ENCODE data around the gene PRMT7.

The PRMT7 gene

GRCh38 chr16:68269793-68270192 lies 41.0 kb upstream of the PRMT7 start:
- H3K4me1 ChIP-seq (ENCODE audit: control extremely low read depth in 1 of 4, control insufficient read depth in 4 of 4, insufficient read depth in 4 of 4, low read length in 3 of 4), result peaks cover 0 to 32% (median 22%) of the 10 kb centered on the region in 4 experiments
- ChIA-PET CTCF (interaction anchor here (1.1 to 1.8 kb wide), 3 partner anchors 38 to 59 kb away, joined by 3 to 5 read pairs (median 4); no protein-coding TSS in a partner anchor), POLR2A (interaction anchor here (0.6 kb wide), 2 partner anchors 16 to 67 kb away, joined by 3 to 4 read pairs; no protein-coding TSS in a partner anchor)
- H3K27me3 ChIP-seq (replicated peaks in 2 of 5; ENCODE audit: control insufficient read depth in 4 of 5, insufficient read depth in 5 of 5, low read length in 4 of 5), result no peaks in the 10 kb centered on the region
- peaks cover 0 to 41% (median 12%) of the 10 kb centered on the region in 4 experiments for H3K36me3 ChIP-seq (ENCODE audit: control insufficient read depth in 4 of 4, insufficient read depth in 4 of 4, low read length in 3 of 4)
- no peak overlapping the region for H3K4me3 ChIP-seq (ENCODE audit: control insufficient read depth in 1 of 7, extremely low read depth in 1 of 7, insufficient read depth in 4 of 7, low read depth in 2 of 7, low read length in 6 of 7)
- 100% methylated on average over 3 of the region's 4 CpGs for WGBS (ENCODE audit: insufficient coverage)
- no peak overlapping the region for H3K27ac ChIP-seq (ENCODE audit: insufficient read depth in 1 of 2, low read depth in 1 of 2, low read length in 2 of 2, poor library complexity in 1 of 2, severe bottlenecking in 2 of 2)
- DNase-seq, result no peak
- no peaks in the 10 kb centered on the region for H3K9me3 ChIP-seq (ENCODE audit: control extremely low read depth in 1 of 5, control insufficient read depth in 4 of 5, insufficient read depth in 2 of 5, low read depth in 1 of 5, low read length in 4 of 5)

- POLR2A ChIA-PET, result interaction anchor here (0.6 kb wide), 1 partner anchor 66 kb away, joined by 4 read pairs; no protein-coding TSS in a partner anchor
- DNase-seq, result no peak
- H3K4me1 ChIP-seq (ENCODE audit: control extremely low read depth in 1 of 4, control insufficient read depth in 4 of 4, insufficient read depth in 4 of 4, low read length in 3 of 4), result peaks cover 0 to 31% (median 20%) of the 10 kb centered on the region in 4 experiments
- H3K4me3 ChIP-seq (ENCODE audit: control insufficient read depth in 1 of 7, extremely low read depth in 1 of 7, insufficient read depth in 4 of 7, low read depth in 2 of 7, low read length in 6 of 7), result no peak overlapping the region
- no peak overlapping the region for H3K27ac ChIP-seq (ENCODE audit: insufficient read depth in 1 of 2, low read depth in 1 of 2, low read length in 2 of 2, poor library complexity in 1 of 2, severe bottlenecking in 2 of 2)
- CTCF ChIA-PET, result interaction anchor here (0.6 to 8.1 kb wide), 3 partner anchors 9 to 86 kb away, joined by 3 to 79 read pairs (median 5); partner anchors contain the start of gene SLC7A6
- H3K27me3 ChIP-seq (replicated peaks in 2 of 5; ENCODE audit: control insufficient read depth in 4 of 5, insufficient read depth in 5 of 5, low read length in 4 of 5), result no peaks in the 10 kb centered on the region
- peaks cover 0 to 44% (median 13%) of the 10 kb centered on the region in 4 experiments for H3K36me3 ChIP-seq (ENCODE audit: control insufficient read depth in 4 of 4, insufficient read depth in 4 of 4, low read length in 3 of 4)
- no peaks in the 10 kb centered on the region for H3K9me3 ChIP-seq (ENCODE audit: control extremely low read depth in 1 of 5, control insufficient read depth in 4 of 5, insufficient read depth in 2 of 5, low read depth in 1 of 5, low read length in 4 of 5)
- WGBS (ENCODE audit: insufficient coverage), result no CpG with 5 or more reads among the region's 1 CpG
These were observed 40.5 kb upstream of the PRMT7 start for GRCh38 chr16:68270353-68270752.

- CTCF ChIA-PET, result interaction anchor here (0.8 to 8.1 kb wide), 7 partner anchors 7 to 42 kb away, joined by 3 to 79 read pairs (median 4); partner anchors contain the start of genes PLA2G15, PRMT7, SLC7A6 and SLC7A6OS
- no peaks in the 10 kb centered on the region for H3K9me3 ChIP-seq (ENCODE audit: control extremely low read depth in 1 of 5, control insufficient read depth in 4 of 5, insufficient read depth in 2 of 5, low read depth in 1 of 5, low read length in 4 of 5)
- H3K27me3 ChIP-seq (replicated peaks in 2 of 5; ENCODE audit: control insufficient read depth in 4 of 5, insufficient read depth in 5 of 5, low read length in 4 of 5), result no peaks in the 10 kb centered on the region
- 96% methylated on average over 3 of the region's 4 CpGs for WGBS (ENCODE audit: insufficient coverage)
- peaks cover 11 to 39% (median 27%) of the 10 kb centered on the region in 4 experiments for H3K4me1 ChIP-seq (ENCODE audit: control extremely low read depth in 1 of 4, control insufficient read depth in 4 of 4, insufficient read depth in 4 of 4, low read length in 3 of 4)
- DNase-seq, result no peak
- POLR2A ChIA-PET, result interaction anchor here (1.1 kb wide), 1 partner anchor 9 kb away, joined by 5 read pairs; the partner anchor contains the start of gene SLC7A6
- no peak overlapping the region for H3K4me3 ChIP-seq (ENCODE audit: control insufficient read depth in 1 of 7, extremely low read depth in 1 of 7, insufficient read depth in 4 of 7, low read depth in 2 of 7, low read length in 6 of 7)
- H3K27ac ChIP-seq (ENCODE audit: insufficient read depth in 1 of 2, low read depth in 1 of 2, low read length in 2 of 2, poor library complexity in 1 of 2, severe bottlenecking in 2 of 2), result no peak overlapping the region
- H3K36me3 ChIP-seq (ENCODE audit: control insufficient read depth in 4 of 4, insufficient read depth in 4 of 4, low read length in 3 of 4), result peaks cover 0 to 43% (median 13%) of the 10 kb centered on the region in 4 experiments
These were observed 38.2 kb upstream of the PRMT7 start for GRCh38 chr16:68272507-68273209.

- ChIA-PET CTCF (interaction anchor here (1.1 to 8.1 kb wide), 5 partner anchors 10 to 37 kb away, joined by 3 to 79 read pairs (median 8); partner anchors contain the start of genes PLA2G15, PRMT7, SLC7A6 and SLC7A6OS), POLR2A (interaction anchor here (1.1 kb wide), 1 partner anchor 9 kb away, joined by 5 read pairs; the partner anchor contains the start of gene SLC7A6)
- WGBS (ENCODE audit: insufficient coverage), result 93% methylated on average over 2 of the region's 5 CpGs
- H3K9me3 ChIP-seq (ENCODE audit: control extremely low read depth in 1 of 5, control insufficient read depth in 4 of 5, insufficient read depth in 2 of 5, low read depth in 1 of 5, low read length in 4 of 5), result no peaks in the 10 kb centered on the region
- peaks cover 11 to 39% (median 27%) of the 10 kb centered on the region in 4 experiments for H3K4me1 ChIP-seq (ENCODE audit: control extremely low read depth in 1 of 4, control insufficient read depth in 4 of 4, insufficient read depth in 4 of 4, low read length in 3 of 4)
- peaks cover 0 to 41% (median 13%) of the 10 kb centered on the region in 4 experiments for H3K36me3 ChIP-seq (ENCODE audit: control insufficient read depth in 4 of 4, insufficient read depth in 4 of 4, low read length in 3 of 4)
- H3K27ac ChIP-seq (ENCODE audit: insufficient read depth in 1 of 2, low read depth in 1 of 2, low read length in 2 of 2, poor library complexity in 1 of 2, severe bottlenecking in 2 of 2), result no peak overlapping the region
- H3K27me3 ChIP-seq (replicated peaks in 2 of 5; ENCODE audit: control insufficient read depth in 4 of 5, insufficient read depth in 5 of 5, low read length in 4 of 5), result no peaks in the 10 kb centered on the region
- H3K4me3 ChIP-seq (ENCODE audit: control insufficient read depth in 1 of 7, extremely low read depth in 1 of 7, insufficient read depth in 4 of 7, low read depth in 2 of 7, low read length in 6 of 7), result no peak overlapping the region
- no peak for DNase-seq
These were observed 37.4 kb upstream of the PRMT7 start for GRCh38 chr16:68273459-68273858.

DNA sequence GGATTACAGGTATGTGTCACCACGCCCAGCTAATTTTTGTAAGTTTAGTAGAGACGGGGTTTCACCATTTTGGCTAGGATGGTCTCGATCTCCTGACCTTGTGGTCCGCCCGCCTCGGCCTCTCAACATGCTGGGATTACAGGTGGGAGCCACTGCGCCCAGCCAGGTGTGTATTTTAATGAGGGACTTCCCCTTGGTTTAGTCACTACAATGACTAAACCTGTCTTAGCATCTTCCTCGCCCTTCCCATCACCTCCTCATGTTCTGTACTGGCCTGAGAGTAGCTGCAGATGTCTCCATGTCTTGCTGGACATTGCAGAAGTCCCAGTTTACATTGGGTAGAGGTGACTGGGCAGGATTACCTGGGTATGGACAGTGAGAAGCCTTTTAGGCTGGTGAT lies 36.9 kb upstream of the PRMT7 start:
- DNase-seq, result no peak
- H3K27me3 ChIP-seq (replicated peaks in 2 of 5; ENCODE audit: control insufficient read depth in 4 of 5, insufficient read depth in 5 of 5, low read length in 4 of 5), result no peaks in the 10 kb centered on the region
- H3K36me3 ChIP-seq (ENCODE audit: control insufficient read depth in 4 of 4, insufficient read depth in 4 of 4, low read length in 3 of 4), result peaks cover 0 to 41% (median 13%) of the 10 kb centered on the region in 4 experiments
- H3K4me3 ChIP-seq (ENCODE audit: control insufficient read depth in 1 of 7, extremely low read depth in 1 of 7, insufficient read depth in 4 of 7, low read depth in 2 of 7, low read length in 6 of 7), result no peak overlapping the region
- no peak overlapping the region for H3K27ac ChIP-seq (ENCODE audit: insufficient read depth in 1 of 2, low read depth in 1 of 2, low read length in 2 of 2, poor library complexity in 1 of 2, severe bottlenecking in 2 of 2)
- H3K9me3 ChIP-seq (ENCODE audit: control extremely low read depth in 1 of 5, control insufficient read depth in 4 of 5, insufficient read depth in 2 of 5, low read depth in 1 of 5, low read length in 4 of 5), result no peaks in the 10 kb centered on the region
- ChIA-PET POLR2A (interaction anchor here (0.5 kb wide), 1 partner anchor 13 kb away, joined by 3 read pairs; no protein-coding TSS in a partner anchor), CTCF (interaction anchor here (0.8 to 8.1 kb wide), 5 partner anchors 10 to 55 kb away, joined by 3 to 79 read pairs (median 4); partner anchors contain the start of gene SLC7A6)
- peaks cover 11 to 39% (median 27%) of the 10 kb centered on the region in 4 experiments for H3K4me1 ChIP-seq (ENCODE audit: control extremely low read depth in 1 of 4, control insufficient read depth in 4 of 4, insufficient read depth in 4 of 4, low read length in 3 of 4)
- WGBS (ENCODE audit: insufficient coverage), result 100% methylated on average over 4 of the region's 8 CpGs

- Histone ChIP-seq H3K9me3 (ENCODE audit: control extremely low read depth in 1 of 5, control insufficient read depth in 4 of 5, insufficient read depth in 2 of 5, low read depth in 1 of 5, low read length in 4 of 5) (no peaks in the 10 kb centered on the region), H3K4me3 (ENCODE audit: control insufficient read depth in 1 of 7, extremely low read depth in 1 of 7, insufficient read depth in 4 of 7, low read depth in 2 of 7, low read length in 6 of 7) (no peak overlapping the region), H3K36me3 (ENCODE audit: control insufficient read depth in 4 of 4, insufficient read depth in 4 of 4, low read length in 3 of 4) (peaks cover 0 to 38% (median 13%) of the 10 kb centered on the region in 4 experiments), H3K27ac (ENCODE audit: insufficient read depth in 1 of 2, low read depth in 1 of 2, low read length in 2 of 2, poor library complexity in 1 of 2, severe bottlenecking in 2 of 2) (no peak overlapping the region), H3K4me1 (ENCODE audit: control extremely low read depth in 1 of 4, control insufficient read depth in 4 of 4, insufficient read depth in 4 of 4, low read length in 3 of 4) (peaks cover 11 to 36% (median 27%) of the 10 kb centered on the region in 4 experiments), H3K27me3 (replicated peaks in 2 of 5; ENCODE audit: control insufficient read depth in 4 of 5, insufficient read depth in 5 of 5, low read length in 4 of 5) (no peaks in the 10 kb centered on the region)
- 86% methylated on average over 4 of the region's 4 CpGs for WGBS (ENCODE audit: insufficient coverage)
- CTCF ChIA-PET, result interaction anchor here (0.8 to 8.1 kb wide), 7 partner anchors 9 to 54 kb away, joined by 3 to 79 read pairs (median 4); partner anchors contain the start of gene SLC7A6
- DNase-seq, result no peak
- POLR2A ChIA-PET, result no interaction called here
These were observed 36.4 kb upstream of the PRMT7 start for GRCh38 chr16:68274441-68274840.
